ENCODE data around the gene TJAP1. TPM values are rescaled to one million over a fixed set of nuclear protein-coding genes. Genes with fewer than 3 reads are reported as not detected.

The TJAP1 gene
- polyA plus RNA-seq, 1 donor from 2014 or later: 11.4 TPM

DNA sequence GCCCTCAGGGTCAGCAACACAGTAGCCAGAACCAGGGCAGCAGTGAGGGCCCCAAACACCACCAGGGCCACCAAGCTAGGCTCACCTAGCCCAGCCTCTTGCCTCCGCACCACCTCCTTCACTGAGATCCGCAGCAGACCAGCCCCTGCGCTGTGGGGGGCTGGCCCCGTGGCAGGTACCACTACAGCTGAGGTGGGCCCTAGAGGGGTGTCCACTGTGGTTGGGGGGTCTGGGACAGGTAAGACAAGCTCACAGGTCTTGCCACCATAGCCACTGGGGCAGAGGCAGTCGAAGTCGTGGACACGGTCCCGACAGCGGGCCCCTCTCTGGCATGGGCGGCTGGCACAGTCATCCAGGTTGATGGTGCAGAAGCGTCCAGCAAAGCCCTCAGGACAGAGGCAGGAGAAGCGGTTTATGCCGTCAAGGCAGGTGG lies 26.7 kb upstream of the TJAP1 start:
- Histone ChIP-seq H3K4me2 (ENCODE audit: low read length) (no peak overlapping the region), H3K36me3 (ENCODE audit: insufficient read depth, low read length) (no peaks in the 10 kb centered on the region), H3K9ac (ENCODE audit: low read length) (no peak overlapping the region), H3K27ac (ENCODE audit: low read length) (no peak overlapping the region), H3F3A (ENCODE audit: insufficient read depth, low read length, poor library complexity, severe bottlenecking) (no peaks in the 10 kb centered on the region), H4K20me1 (ENCODE audit: insufficient read depth) (no peaks in the 10 kb centered on the region), H3K79me2 (replicated peaks; ENCODE audit: insufficient read depth, low read length) (no peaks in the 10 kb centered on the region), H2AFZ (ENCODE audit: low read depth, low read length) (no peak overlapping the region), H3K9me3 (ENCODE audit: low read length) (no peaks in the 10 kb centered on the region), H3K27me3 (ENCODE audit: insufficient read depth, low read depth, low read length) (no peaks in the 10 kb centered on the region), H3K4me3 (ENCODE audit: low read length) (no peak overlapping the region), H3K9me2 (ENCODE audit: insufficient read depth, low read length) (no peaks in the 10 kb centered on the region)
- TF ChIP-seq EZH2 (IDR thresholded peaks at IDR 0.05; ENCODE audit: borderline replicate concordance, insufficient read depth, low read length, poor library complexity, severe bottlenecking) (no peak), TAF1 (IDR thresholded peaks at IDR 0.05; ENCODE audit: low read depth) (no peak), EP300 (conservative IDR thresholded peaks at IDR 0.05; ENCODE audit: poor library complexity, severe bottlenecking) (no peak), POLR2AphosphoS5 (IDR thresholded peaks at IDR 0.05) (no peak), RAD21 (conservative IDR thresholded peaks at IDR 0.05) (no peak), SMC3 (conservative IDR thresholded peaks at IDR 0.05; ENCODE audit: poor library complexity) (no peak), MXI1 (conservative IDR thresholded peaks at IDR 0.05; ENCODE audit: poor library complexity, severe bottlenecking) (no peak)
- TF ChIP-seq, protein P1, sequence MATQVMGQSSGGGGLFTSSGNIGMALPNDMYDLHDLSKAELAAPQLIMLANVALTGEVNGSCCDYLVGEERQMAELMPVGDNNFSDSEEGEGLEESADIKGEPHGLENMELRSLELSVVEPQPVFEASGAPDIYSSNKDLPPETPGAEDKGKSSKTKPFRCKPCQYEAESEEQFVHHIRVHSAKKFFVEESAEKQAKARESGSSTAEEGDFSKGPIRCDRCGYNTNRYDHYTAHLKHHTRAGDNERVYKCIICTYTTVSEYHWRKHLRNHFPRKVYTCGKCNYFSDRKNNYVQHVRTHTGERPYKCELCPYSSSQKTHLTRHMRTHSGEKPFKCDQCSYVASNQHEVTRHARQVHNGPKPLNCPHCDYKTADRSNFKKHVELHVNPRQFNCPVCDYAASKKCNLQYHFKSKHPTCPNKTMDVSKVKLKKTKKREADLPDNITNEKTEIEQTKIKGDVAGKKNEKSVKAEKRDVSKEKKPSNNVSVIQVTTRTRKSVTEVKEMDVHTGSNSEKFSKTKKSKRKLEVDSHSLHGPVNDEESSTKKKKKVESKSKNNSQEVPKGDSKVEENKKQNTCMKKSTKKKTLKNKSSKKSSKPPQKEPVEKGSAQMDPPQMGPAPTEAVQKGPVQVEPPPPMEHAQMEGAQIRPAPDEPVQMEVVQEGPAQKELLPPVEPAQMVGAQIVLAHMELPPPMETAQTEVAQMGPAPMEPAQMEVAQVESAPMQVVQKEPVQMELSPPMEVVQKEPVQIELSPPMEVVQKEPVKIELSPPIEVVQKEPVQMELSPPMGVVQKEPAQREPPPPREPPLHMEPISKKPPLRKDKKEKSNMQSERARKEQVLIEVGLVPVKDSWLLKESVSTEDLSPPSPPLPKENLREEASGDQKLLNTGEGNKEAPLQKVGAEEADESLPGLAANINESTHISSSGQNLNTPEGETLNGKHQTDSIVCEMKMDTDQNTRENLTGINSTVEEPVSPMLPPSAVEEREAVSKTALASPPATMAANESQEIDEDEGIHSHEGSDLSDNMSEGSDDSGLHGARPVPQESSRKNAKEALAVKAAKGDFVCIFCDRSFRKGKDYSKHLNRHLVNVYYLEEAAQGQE (IDR thresholded peaks at IDR 0.05; ENCODE audit: borderline replicate concordance): no peak
- TF ChIP-seq, protein P2, sequence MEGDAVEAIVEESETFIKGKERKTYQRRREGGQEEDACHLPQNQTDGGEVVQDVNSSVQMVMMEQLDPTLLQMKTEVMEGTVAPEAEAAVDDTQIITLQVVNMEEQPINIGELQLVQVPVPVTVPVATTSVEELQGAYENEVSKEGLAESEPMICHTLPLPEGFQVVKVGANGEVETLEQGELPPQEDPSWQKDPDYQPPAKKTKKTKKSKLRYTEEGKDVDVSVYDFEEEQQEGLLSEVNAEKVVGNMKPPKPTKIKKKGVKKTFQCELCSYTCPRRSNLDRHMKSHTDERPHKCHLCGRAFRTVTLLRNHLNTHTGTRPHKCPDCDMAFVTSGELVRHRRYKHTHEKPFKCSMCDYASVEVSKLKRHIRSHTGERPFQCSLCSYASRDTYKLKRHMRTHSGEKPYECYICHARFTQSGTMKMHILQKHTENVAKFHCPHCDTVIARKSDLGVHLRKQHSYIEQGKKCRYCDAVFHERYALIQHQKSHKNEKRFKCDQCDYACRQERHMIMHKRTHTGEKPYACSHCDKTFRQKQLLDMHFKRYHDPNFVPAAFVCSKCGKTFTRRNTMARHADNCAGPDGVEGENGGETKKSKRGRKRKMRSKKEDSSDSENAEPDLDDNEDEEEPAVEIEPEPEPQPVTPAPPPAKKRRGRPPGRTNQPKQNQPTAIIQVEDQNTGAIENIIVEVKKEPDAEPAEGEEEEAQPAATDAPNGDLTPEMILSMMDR (IDR thresholded peaks at IDR 0.05; ENCODE audit: poor library complexity, severe bottlenecking): no peak

DNA sequence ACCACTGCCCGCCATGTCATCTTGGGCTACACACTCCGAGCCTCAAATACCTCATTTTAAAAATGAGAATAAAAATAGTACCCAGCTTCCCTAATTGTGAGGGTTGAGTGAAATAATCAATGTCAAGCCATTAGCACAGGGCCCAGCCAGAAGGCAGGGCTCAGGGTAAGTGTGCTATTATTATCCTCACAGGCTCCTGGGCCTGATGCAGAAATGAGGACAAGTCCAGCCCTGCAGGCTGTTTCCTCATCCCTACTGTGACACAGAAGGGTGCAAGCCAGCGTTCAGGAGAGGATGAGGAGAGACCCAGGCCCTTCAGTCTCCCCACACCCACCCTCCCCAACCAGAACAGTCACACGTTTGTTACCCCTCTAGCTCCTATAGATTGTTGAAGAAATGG lies 26.0 kb upstream of the TJAP1 start:
- Histone ChIP-seq H3K9me2 (ENCODE audit: insufficient read depth, low read length) (no peaks in the 10 kb centered on the region), H3K36me3 (ENCODE audit: insufficient read depth, low read length) (no peaks in the 10 kb centered on the region), H2AFZ (ENCODE audit: low read depth, low read length) (no peak overlapping the region), H3K4me2 (ENCODE audit: low read length) (no peak overlapping the region), H4K20me1 (ENCODE audit: insufficient read depth) (no peaks in the 10 kb centered on the region), H3K79me2 (replicated peaks; ENCODE audit: insufficient read depth, low read length) (no peaks in the 10 kb centered on the region), H3K27me3 (ENCODE audit: insufficient read depth, low read depth, low read length) (no peaks in the 10 kb centered on the region), H3K9me3 (ENCODE audit: low read length) (no peaks in the 10 kb centered on the region), H3K27ac (ENCODE audit: low read length) (no peak overlapping the region), H3F3A (ENCODE audit: insufficient read depth, low read length, poor library complexity, severe bottlenecking) (no peaks in the 10 kb centered on the region), H3K4me3 (ENCODE audit: low read length) (no peak overlapping the region), H3K9ac (ENCODE audit: low read length) (no peak overlapping the region)
- TF ChIP-seq, protein P1 (IDR thresholded peaks at IDR 0.05; ENCODE audit: borderline replicate concordance): no peak
- no peak for TF ChIP-seq EP300 (conservative IDR thresholded peaks at IDR 0.05; ENCODE audit: poor library complexity, severe bottlenecking)
- TF ChIP-seq, protein P2 (IDR thresholded peaks at IDR 0.05; ENCODE audit: poor library complexity, severe bottlenecking): no peak
- no peak for TF ChIP-seq POLR2AphosphoS5 (IDR thresholded peaks at IDR 0.05)
- TF ChIP-seq EZH2 (IDR thresholded peaks at IDR 0.05; ENCODE audit: borderline replicate concordance, insufficient read depth, low read length, poor library complexity, severe bottlenecking): no peak
- TF ChIP-seq RAD21 (conservative IDR thresholded peaks at IDR 0.05): no peak
- no peak for TF ChIP-seq MXI1 (conservative IDR thresholded peaks at IDR 0.05; ENCODE audit: poor library complexity, severe bottlenecking)
- no peak for TF ChIP-seq SMC3 (conservative IDR thresholded peaks at IDR 0.05; ENCODE audit: poor library complexity)
- no peak for TF ChIP-seq TAF1 (IDR thresholded peaks at IDR 0.05; ENCODE audit: low read depth)
